Lower leg skin (tissue), 4 donors: ENCODE data around the gene TMEM209. TPM values are rescaled to one million over a fixed set of nuclear protein-coding genes. Genes with fewer than 3 reads are reported as not detected.

Experiments used
- DNase-seq, 2 donors: peaks; one replicate each; pipeline ENCODE4 v3.0.0-alpha.2; 2019; ENCODE audit warnings: low spot score in 2 of 2
- H3K4me3 ChIP-seq: fragments of 200-600 bp; sonication (generic); 2 replicates; pipeline ENCODE4 v1.5.1; 2017; ENCODE audit warnings: mild to moderate bottlenecking, low read depth; ENCODE audit not compliant: poor library complexity, severe bottlenecking
- CTCF ChIP-seq, 3 donors: fragments of 450-650 bp; IDR thresholded peaks; one replicate each; pipeline ENCODE4 v1.5.1; 2016; ENCODE audit warnings: antibody characterized with exemption in 3 of 3, mild to moderate bottlenecking in 3 of 3, moderate library complexity in 2 of 3
- POLR2A ChIP-seq, 2 donors: fragments of 450-650 bp; IDR thresholded peaks; one replicate each; pipeline ENCODE4 v1.6.1; 2016 to 2017; ENCODE audit warnings: antibody characterized with exemption in 2 of 2, mild to moderate bottlenecking in 1 of 2, moderate library complexity in 1 of 2
- WGBS, 2 donors: methylation state at CpG; one replicate each; pipeline ENCODE4 v1.1.5; 2018; 5-methylcytosine and 5-hydroxymethylcytosine counted together
- intact Hi-C: fragments of 100-400 bp; cut with DNase I; formaldehyde crosslinking; loops from one replicate; pipeline ENCODE4 v1.15.0; 2023; ENCODE audit warnings: low total_unique reads
- total RNA-seq, 4 donors: library from RNA; depleted of rRNA; stranded (reverse); fragments of >200 nt; gene quantifications; one replicate each; pipeline ENCODE4 v1.1.0, GENCODE V29; 2016

TMEM209 gene
- total RNA-seq, 4 donors from 2014 or later, result 8.0 to 12.7 (median 9.7) TPM

- WGBS, 2 donors, result 63 to 81% methylated on average over 29 to 30 of the region's 31 CpGs
- no peak overlapping the region for H3K4me3 ChIP-seq
- intact Hi-C loops, result no loop called here
- peak in 1 of 2 donors; percentile 76 for DNase-seq
- TF ChIP-seq POLR2A (IDR thresholded peaks at IDR 0.05), result no peak
- TF ChIP-seq CTCF (IDR thresholded peaks at IDR 0.05), result no peak
Measured at GRCh38 chr7:130154501-130155317, 50.5 kb downstream of the TMEM209 start.

DNA sequence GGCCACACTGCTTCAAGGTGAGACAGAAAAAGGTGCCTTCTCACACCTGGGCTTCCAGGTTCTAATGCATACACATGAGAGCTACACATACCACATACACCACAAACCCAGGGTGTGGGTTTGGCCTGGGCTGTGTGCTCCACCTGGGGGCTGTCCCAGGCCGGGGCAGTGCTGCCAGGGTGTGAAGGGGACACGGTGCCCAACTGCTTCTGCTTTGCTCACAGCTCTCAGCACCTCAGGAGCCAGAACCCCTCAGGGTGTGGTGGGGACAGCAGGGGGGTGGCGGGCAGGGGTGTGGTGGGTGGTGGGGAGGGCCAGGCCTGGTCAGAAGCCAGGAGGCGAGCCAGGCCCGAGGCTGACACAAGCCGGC lies 51.1 kb downstream of the TMEM209 start:
- 43 to 47% methylated on average over 2 to 5 of the region's 6 CpGs for WGBS, 2 donors
- no peak for DNase-seq
- no peak overlapping the region for H3K4me3 ChIP-seq
- intact Hi-C loops, result no loop called here
- TF ChIP-seq CTCF (IDR thresholded peaks at IDR 0.05), result no peak
- TF ChIP-seq POLR2A (IDR thresholded peaks at IDR 0.05), result no peak

DNA sequence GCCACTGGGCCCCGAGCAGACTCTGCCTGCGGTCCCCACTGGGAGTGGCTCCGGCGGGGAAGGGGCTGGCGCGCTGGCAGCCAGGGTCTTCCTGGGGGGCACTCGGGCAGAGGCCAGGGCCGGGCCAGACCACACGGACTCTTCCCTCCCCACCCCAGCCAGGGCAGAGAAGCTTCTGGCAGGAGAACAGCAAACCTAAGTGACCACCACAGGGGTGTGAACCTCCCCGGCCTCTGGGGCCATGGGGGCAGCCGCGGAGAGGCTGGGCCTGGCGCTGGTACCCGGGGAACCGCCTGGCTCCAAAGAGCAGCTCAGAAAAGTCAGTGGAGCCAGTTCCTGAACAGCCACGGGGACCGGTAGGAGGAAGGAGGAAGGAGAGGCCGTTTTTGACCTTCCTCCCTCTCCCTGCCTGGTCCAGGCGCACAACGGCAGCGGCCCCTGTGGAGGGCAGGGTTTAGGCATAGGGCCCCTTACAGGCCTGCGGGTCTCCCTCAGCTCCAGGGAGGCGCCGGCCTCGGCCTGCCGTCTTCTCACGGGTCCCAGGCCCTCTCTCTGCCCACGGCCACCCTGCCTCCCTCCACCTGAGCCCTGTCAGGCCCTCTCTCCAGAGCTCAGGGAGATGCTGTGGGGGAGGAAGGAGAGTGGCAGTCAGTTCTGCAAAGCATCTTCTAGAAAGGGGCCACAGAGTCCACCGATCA lies 51.8 kb downstream of the TMEM209 start:
- H3K4me3 ChIP-seq, result no peak overlapping the region
- TF ChIP-seq CTCF (IDR thresholded peaks at IDR 0.05) (no peak), POLR2A (IDR thresholded peaks at IDR 0.05) (no peak)
- WGBS, 2 donors, result 57 to 62% methylated on average over 22 to 23 of the region's 29 CpGs
- intact Hi-C loops, result no loop called here
- peak in 1 of 2 donors; percentile 68 for DNase-seq

GRCh38 chr7:130152493-130153210 lies 52.6 kb downstream of the TMEM209 start:
- TF ChIP-seq CTCF (IDR thresholded peaks at IDR 0.05), result no peak
- TF ChIP-seq POLR2A (IDR thresholded peaks at IDR 0.05), result no peak
- no peak overlapping the region for H3K4me3 ChIP-seq
- DNase-seq, result peak in 1 of 2 donors; percentile 43
- WGBS, 2 donors, result 51% methylated on average over 17 of the region's 17 CpGs
- intact Hi-C loops, result no loop called here

DNA sequence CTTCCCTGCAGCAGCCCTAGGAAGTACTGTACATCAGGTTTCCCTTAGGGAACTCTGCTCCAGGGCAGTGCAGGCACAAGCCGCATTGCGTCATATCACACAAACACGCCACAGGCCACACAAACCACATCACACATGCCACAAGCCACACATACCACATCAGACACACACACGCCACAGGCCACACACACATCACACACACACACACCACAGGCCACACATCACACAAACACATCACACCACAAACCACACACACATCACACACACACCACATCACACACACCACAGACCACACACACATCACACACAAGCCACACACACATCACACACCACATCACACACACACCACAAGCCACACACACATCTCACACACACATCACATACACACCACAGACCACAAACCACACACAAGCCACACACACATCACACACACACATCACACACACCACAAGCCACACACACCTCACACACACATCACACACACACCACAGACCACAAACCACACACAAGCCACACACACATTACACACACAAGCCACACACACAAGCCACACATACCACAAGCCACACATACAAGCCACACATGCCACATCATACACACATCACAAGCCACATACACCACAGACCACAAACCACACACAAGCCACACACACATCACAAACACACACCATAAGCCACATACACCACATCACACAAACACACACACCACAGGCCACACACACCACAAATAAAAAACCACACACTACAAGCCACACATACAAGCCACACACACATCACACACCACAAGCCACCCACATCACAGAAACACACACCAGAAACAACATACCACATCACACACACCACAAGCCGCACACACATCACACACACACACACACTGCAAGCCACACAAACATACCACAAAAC lies 53.4 kb downstream of the TMEM209 start:
- no peak for TF ChIP-seq POLR2A (IDR thresholded peaks at IDR 0.05)
- TF ChIP-seq CTCF (IDR thresholded peaks at IDR 0.05), result no peak
- no peak overlapping the region for H3K4me3 ChIP-seq
- DNase-seq, result peak in 1 of 2 donors; percentile 39
- WGBS, 2 donors, result 72 to 80% methylated on average over 5 of the region's 5 CpGs
- intact Hi-C loops, result no loop called here
